Parathyroid adenoma (tissue), 2 donors: Measurements from ENCODE around the gene ACTL6B.

Experiments
- H2AFZ ChIP-seq: fragments of 300-600 bp; sonication (generic); one replicate; pipeline ENCODE4 v1.7.0; 2017; ENCODE audit warnings: antibody characterized with exemption, mild to moderate bottlenecking
- H3K27ac ChIP-seq: fragments of 300-600 bp; sonication (generic); one replicate; pipeline ENCODE4 v1.7.0; 2017
- H3K27me3 ChIP-seq: fragments of 300-600 bp; sonication (generic); one replicate; pipeline ENCODE4 v1.7.0; 2017; ENCODE audit warnings: low read length; ENCODE audit not compliant: control insufficient read depth, insufficient read depth
- H3K36me3 ChIP-seq: fragments of 300-600 bp; sonication (generic); one replicate; pipeline ENCODE4 v1.7.0; 2017; ENCODE audit warnings: low read length; ENCODE audit not compliant: control insufficient read depth, insufficient read depth
- H3K4me1 ChIP-seq: fragments of 300-600 bp; sonication (generic); one replicate; pipeline ENCODE4 v1.7.0; 2017; ENCODE audit warnings: control low read depth
- H3K4me2 ChIP-seq: fragments of 300-600 bp; sonication (generic); one replicate; pipeline ENCODE4 v1.7.0; 2017; ENCODE audit warnings: low read length
- H3K4me3 ChIP-seq: fragments of 300-600 bp; sonication (generic); one replicate; pipeline ENCODE4 v1.7.0; 2017; ENCODE audit warnings: low read depth, low read length
- H3K79me2 ChIP-seq: fragments of 300-600 bp; sonication (generic); one replicate; pipeline ENCODE4 v1.7.0; 2017; ENCODE audit warnings: control low read depth
- H3K9ac ChIP-seq: fragments of 300-600 bp; sonication (generic); one replicate; pipeline ENCODE4 v1.7.0; 2017; ENCODE audit warnings: mild to moderate bottlenecking
- H3K9me3 ChIP-seq: fragments of 300-600 bp; sonication (generic); one replicate; pipeline ENCODE4 v1.7.0; 2017; ENCODE audit warnings: low read length; ENCODE audit not compliant: control insufficient read depth
- CTCF ChIP-seq: fragments of 300-600 bp; sonication (generic); IDR thresholded peaks from one replicate; pipeline ENCODE4 v1.7.0; 2017; ENCODE audit warnings: antibody characterized with exemption, mild to moderate bottlenecking
- donor health status: primary hyperparathyroidism.

ACTL6B gene

GRCh38 chr7:100684534-100685042, 28.3 kb upstream of the ACTL6B start:
- Histone ChIP-seq H3K27me3 (no peaks in the 10 kb centered on the region), H3K4me2 (no peak overlapping the region), H3K27ac (no peak overlapping the region), H3K9ac (no peak overlapping the region), H3K9me3 (no peaks in the 10 kb centered on the region), H3K4me1 (no peaks in the 10 kb centered on the region), H3K4me3 (no peak overlapping the region), H3K79me2 (peaks cover 14% of the 10 kb centered on the region), H3K36me3 (no peaks in the 10 kb centered on the region), H2AFZ (no peak overlapping the region)
- TF ChIP-seq CTCF, result no peak

- Histone ChIP-seq H3K4me3 (no peak overlapping the region), H3K4me1 (no peaks in the 10 kb centered on the region), H3K9ac (no peak overlapping the region), H3K79me2 (peaks cover 7% of the 10 kb centered on the region), H3K27me3 (no peaks in the 10 kb centered on the region), H3K9me3 (no peaks in the 10 kb centered on the region), H3K36me3 (no peaks in the 10 kb centered on the region), H3K27ac (no peak overlapping the region), H2AFZ (no peak overlapping the region), H3K4me2 (no peak overlapping the region)
- no peak for TF ChIP-seq CTCF
Measured at GRCh38 chr7:100683659-100684533, 27.6 kb upstream of the ACTL6B start.

- TF ChIP-seq CTCF, result no peak
- H3K27ac ChIP-seq, result no peak overlapping the region
Measured at GRCh38 chr7:100682991-100683658, 26.9 kb upstream of the ACTL6B start.

GRCh38 chr7:100682228-100682741, 26.0 kb upstream of the ACTL6B start:
- H3K36me3 ChIP-seq, result no peaks in the 10 kb centered on the region
- H3K27ac ChIP-seq, result no peak overlapping the region

More at GRCh38 chr7:100682991-100683658, 26.9 kb upstream of the ACTL6B start:
- H3K9me3 ChIP-seq, result no peaks in the 10 kb centered on the region
- H3K4me2 ChIP-seq, result no peak overlapping the region
- H3K4me1 ChIP-seq, result no peaks in the 10 kb centered on the region
- no peak overlapping the region for H2AFZ ChIP-seq
- H3K36me3 ChIP-seq, result no peaks in the 10 kb centered on the region
- H3K27me3 ChIP-seq, result no peaks in the 10 kb centered on the region
- no peak overlapping the region for H3K4me3 ChIP-seq
- peaks cover 3% of the 10 kb centered on the region for H3K79me2 ChIP-seq
- H3K9ac ChIP-seq, result no peak overlapping the region

More at GRCh38 chr7:100682228-100682741, 26.0 kb upstream of the ACTL6B start:
- no peak overlapping the region for H2AFZ ChIP-seq
- no peaks in the 10 kb centered on the region for H3K27me3 ChIP-seq
- no peaks in the 10 kb centered on the region for H3K9me3 ChIP-seq
- H3K4me2 ChIP-seq, result no peak overlapping the region
- H3K79me2 ChIP-seq, result no peaks in the 10 kb centered on the region
- TF ChIP-seq CTCF, result no peak
- no peaks in the 10 kb centered on the region for H3K4me1 ChIP-seq
- no peak overlapping the region for H3K4me3 ChIP-seq
- H3K9ac ChIP-seq, result no peak overlapping the region
